K562 (cell line): ENCODE measurements around the gene NUTF2. TPM values are rescaled to one million over a fixed set of nuclear protein-coding genes. Genes with fewer than 3 reads are reported as not detected.

Experiments used
- ARNT ChIP-seq, 2 experiments: fragments of 450-650 bp; IDR thresholded peaks; 2 replicates each; pipeline ENCODE4 v1.6.1; 2016; ENCODE audit warnings: mild to moderate bottlenecking in 1 of 2
- BCOR ChIP-seq: fragments of 450-650 bp; IDR thresholded peaks from 2 replicates; pipeline ENCODE4 v1.6.1; 2016
- CTCFL ChIP-seq: IDR thresholded peaks from 2 replicates; pipeline ENCODE4 v1.6.1; 2011; ENCODE audit warnings: borderline replicate concordance, low read depth, mild to moderate bottlenecking, moderate library complexity, low read length; ENCODE audit not compliant: insufficient read depth, poor library complexity, severe bottlenecking
- HNRNPLL ChIP-seq: fragments of 200-400 bp; formaldehyde crosslinking; IDR thresholded peaks from 2 replicates; pipeline ENCODE4 v1.6.1; 2017; ENCODE audit warnings: low read length, low read depth, mild to moderate bottlenecking; ENCODE audit not compliant: poor library complexity, severe bottlenecking
- NR1H2 ChIP-seq: sonication (generic); formaldehyde crosslinking; IDR thresholded peaks from 2 replicates; pipeline ENCODE4 v1.4.0; 2020; ENCODE audit warnings: mild to moderate bottlenecking, missing genetic modification reagents
- RBM39 ChIP-seq: fragments of 200-400 bp; formaldehyde crosslinking; optimal IDR thresholded peaks from 2 replicates; pipeline ENCODE3; 2018; ENCODE audit warnings: low read depth, low read length
- SIX5 ChIP-seq, 2 experiments: IDR thresholded peaks; 2 replicates each; pipeline ENCODE4 v1.6.1; 2011; ENCODE audit warnings: low read length in 2 of 2, borderline replicate concordance in 1 of 2, low read depth in 1 of 2, mild to moderate bottlenecking in 1 of 2, moderate library complexity in 1 of 2; ENCODE audit not compliant: insufficient read depth in 1 of 2
- TEAD1 ChIP-seq, 2 experiments: fragments of 450-650 bp in 1 of 2; sonication (generic) in 1 of 2; formaldehyde crosslinking; IDR thresholded peaks; 2 replicates each; pipeline versions ENCODE4 v1.4.0 to v1.8.0; 2020 to 2022; ENCODE audit warnings: mild to moderate bottlenecking in 2 of 2, missing genetic modification reagents in 1 of 2
- TSHZ1 ChIP-seq: fragments of 250-450 bp; sonication (Bioruptor Pico); IDR thresholded peaks from 2 replicates; pipeline ENCODE4 v1.4.0; 2020; ENCODE audit warnings: mild to moderate bottlenecking, moderate library complexity
- ZNF3 ChIP-seq: fragments of 250-450 bp; sonication (Bioruptor Pico); IDR thresholded peaks from 2 replicates; pipeline ENCODE4 v1.5.0; 2021; ENCODE audit warnings: mild to moderate bottlenecking, moderate library complexity
- ZNF561 ChIP-seq: fragments of 450-650 bp; formaldehyde crosslinking; conservative IDR thresholded peaks from 2 replicates; pipeline ENCODE4 v1.4.0; 2020; ENCODE audit warnings: mild to moderate bottlenecking, moderate library complexity
- polyA plus RNA-seq, 8 experiments: library from polyadenylated mRNA; depleted of rRNA in 4 of 8; stranded (reverse) in 5 of 8; unstranded in 3 of 8; fragments of >200 nt; fragmentation: Nextera tagmentation in 2 of 8; fragmentation: Illumina TruSeq in 1 of 8; extraction: Ambion mirVana in 2 of 8; extraction: Trizol in 1 of 8; gene quantifications; 2 replicates each; pipeline versions ENCODE4 v1.2.1 to v1.2.3, GENCODE V29; 2011 to 2014; ENCODE audit warnings: inconsistent platforms in 1 of 8, missing spikeins in 1 of 8
- total RNA-seq, 7 experiments: library from RNA; depleted of rRNA in 6 of 7; stranded (reverse); fragments of >200 nt in 6 of 7; fragmentation: Illumina TruSeq in 2 of 7; extraction: Trizol in 2 of 7; gene quantifications; 2 replicates each; pipeline versions ENCODE4 v1.2.1 to v1.2.3, GENCODE V29; 2011 to 2021; ENCODE audit warnings: low replicate concordance in 1 of 7
- TF ChIP-seq, protein P1 (sequence below): fragments of 450-650 bp; formaldehyde crosslinking; IDR thresholded peaks from 2 replicates; pipeline ENCODE4 v1.4.0; 2020; ENCODE audit warnings: mild to moderate bottlenecking, mixed read lengths
- TF ChIP-seq, protein P2 (sequence below): fragments of 250-450 bp; sonication (Bioruptor Pico); IDR thresholded peaks from 2 replicates; pipeline ENCODE4 v1.4.0; 2020; ENCODE audit warnings: mild to moderate bottlenecking, moderate library complexity, borderline replicate concordance
- TF ChIP-seq, protein P3 (sequence below): sonication (generic); formaldehyde crosslinking; IDR thresholded peaks from 2 replicates; pipeline ENCODE4 v1.8.1; 2022; ENCODE audit warnings: missing genetic modification reagents

The NUTF2 gene
- total and polyA plus RNA-seq, 9 of the 15 experiments (the other 6 are each of a cell fraction or from before 2014, with no cell fraction given) = 106 to 248 (median 147) TPM

GRCh38 chr16:67842509-67843342 is 4.0 kb upstream of the NUTF2 start (continued):
- TF ChIP-seq CTCFL (peak; percentile 0), HNRNPLL (peak; percentile 46), ARNT (IDR thresholded peaks at IDR 0.05) (no peak), BCOR (no peak), RBM39 (no peak), ZNF3 (CRISPR knock-in tag) (no peak), TSHZ1 (CRISPR knock-in tag) (no peak), SIX5 (IDR thresholded peaks at IDR 0.05; ENCODE audit: borderline replicate concordance in 1 of 2, insufficient read depth in 1 of 2, low read depth in 1 of 2, low read length in 2 of 2) (no peak), ZNF561 (CRISPR knock-in tag) (no peak), TEAD1 (CRISPR knock-in tag; IDR thresholded peaks at IDR 0.05) (0 out of 4 replicates have a peak, but pooled peaks of 1 of the 2 experiments have one; percentile 49), NR1H2 (no peak)
- TF ChIP-seq, protein P1, sequence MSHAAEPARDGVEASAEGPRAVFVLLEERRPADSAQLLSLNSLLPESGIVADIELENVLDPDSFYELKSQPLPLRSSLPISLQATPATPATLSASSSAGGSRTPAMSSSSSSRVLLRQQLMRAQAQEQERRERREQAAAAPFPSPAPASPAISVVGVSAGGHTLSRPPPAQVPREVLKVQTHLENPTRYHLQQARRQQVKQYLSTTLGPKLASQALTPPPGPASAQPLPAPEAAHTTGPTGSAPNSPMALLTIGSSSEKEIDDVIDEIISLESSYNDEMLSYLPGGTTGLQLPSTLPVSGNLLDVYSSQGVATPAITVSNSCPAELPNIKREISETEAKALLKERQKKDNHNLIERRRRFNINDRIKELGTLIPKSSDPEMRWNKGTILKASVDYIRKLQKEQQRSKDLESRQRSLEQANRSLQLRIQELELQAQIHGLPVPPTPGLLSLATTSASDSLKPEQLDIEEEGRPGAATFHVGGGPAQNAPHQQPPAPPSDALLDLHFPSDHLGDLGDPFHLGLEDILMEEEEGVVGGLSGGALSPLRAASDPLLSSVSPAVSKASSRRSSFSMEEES (CRISPR knock-in tag) = no peak
- TF ChIP-seq, protein P2, sequence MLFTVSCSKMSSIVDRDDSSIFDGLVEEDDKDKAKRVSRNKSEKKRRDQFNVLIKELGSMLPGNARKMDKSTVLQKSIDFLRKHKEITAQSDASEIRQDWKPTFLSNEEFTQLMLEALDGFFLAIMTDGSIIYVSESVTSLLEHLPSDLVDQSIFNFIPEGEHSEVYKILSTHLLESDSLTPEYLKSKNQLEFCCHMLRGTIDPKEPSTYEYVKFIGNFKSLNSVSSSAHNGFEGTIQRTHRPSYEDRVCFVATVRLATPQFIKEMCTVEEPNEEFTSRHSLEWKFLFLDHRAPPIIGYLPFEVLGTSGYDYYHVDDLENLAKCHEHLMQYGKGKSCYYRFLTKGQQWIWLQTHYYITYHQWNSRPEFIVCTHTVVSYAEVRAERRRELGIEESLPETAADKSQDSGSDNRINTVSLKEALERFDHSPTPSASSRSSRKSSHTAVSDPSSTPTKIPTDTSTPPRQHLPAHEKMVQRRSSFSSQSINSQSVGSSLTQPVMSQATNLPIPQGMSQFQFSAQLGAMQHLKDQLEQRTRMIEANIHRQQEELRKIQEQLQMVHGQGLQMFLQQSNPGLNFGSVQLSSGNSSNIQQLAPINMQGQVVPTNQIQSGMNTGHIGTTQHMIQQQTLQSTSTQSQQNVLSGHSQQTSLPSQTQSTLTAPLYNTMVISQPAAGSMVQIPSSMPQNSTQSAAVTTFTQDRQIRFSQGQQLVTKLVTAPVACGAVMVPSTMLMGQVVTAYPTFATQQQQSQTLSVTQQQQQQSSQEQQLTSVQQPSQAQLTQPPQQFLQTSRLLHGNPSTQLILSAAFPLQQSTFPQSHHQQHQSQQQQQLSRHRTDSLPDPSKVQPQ (CRISPR knock-in tag) = no peak
- TF ChIP-seq, protein P3, sequence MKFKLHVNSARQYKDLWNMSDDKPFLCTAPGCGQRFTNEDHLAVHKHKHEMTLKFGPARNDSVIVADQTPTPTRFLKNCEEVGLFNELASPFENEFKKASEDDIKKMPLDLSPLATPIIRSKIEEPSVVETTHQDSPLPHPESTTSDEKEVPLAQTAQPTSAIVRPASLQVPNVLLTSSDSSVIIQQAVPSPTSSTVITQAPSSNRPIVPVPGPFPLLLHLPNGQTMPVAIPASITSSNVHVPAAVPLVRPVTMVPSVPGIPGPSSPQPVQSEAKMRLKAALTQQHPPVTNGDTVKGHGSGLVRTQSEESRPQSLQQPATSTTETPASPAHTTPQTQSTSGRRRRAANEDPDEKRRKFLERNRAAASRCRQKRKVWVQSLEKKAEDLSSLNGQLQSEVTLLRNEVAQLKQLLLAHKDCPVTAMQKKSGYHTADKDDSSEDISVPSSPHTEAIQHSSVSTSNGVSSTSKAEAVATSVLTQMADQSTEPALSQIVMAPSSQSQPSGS (CRISPR knock-in tag) = no peak
